DOHH2 (cell line): ENCODE results near the gene MAP4K4.

Experiments
- H3F3A ChIP-seq: fragments of 200-600 bp; sonication (generic), shearing (Covaris generic); 2 replicates; pipeline ENCODE4 v1.6.0; 2016; ENCODE audit warnings: antibody characterized with exemption, mild to moderate bottlenecking; ENCODE audit not compliant: control insufficient read depth, insufficient read depth
- H3K27ac ChIP-seq: fragments of 200-600 bp; sonication (generic); 2 replicates; pipeline ENCODE4 v1.5.1; 2014; ENCODE audit warnings: low read depth, mild to moderate bottlenecking, low read length, moderate library complexity
- H3K27me3 ChIP-seq: fragments of 200-600 bp; sonication (generic); 2 replicates; pipeline ENCODE4 v1.6.1; 2014; ENCODE audit warnings: mild to moderate bottlenecking, low read length, mixed read lengths; ENCODE audit not compliant: control insufficient read depth
- H3K36me3 ChIP-seq: fragments of 200-600 bp; sonication (generic); 2 replicates; pipeline ENCODE4 v1.6.1; 2014; ENCODE audit warnings: mild to moderate bottlenecking, low read length, moderate library complexity, mixed read lengths; ENCODE audit not compliant: control insufficient read depth
- H3K4me1 ChIP-seq: fragments of 200-600 bp; sonication (generic); 2 replicates; pipeline ENCODE4 v1.6.1; 2014; ENCODE audit warnings: mild to moderate bottlenecking, low read length, mixed read lengths; ENCODE audit not compliant: control insufficient read depth
- H3K4me2 ChIP-seq: fragments of 200-600 bp; sonication (generic); 2 replicates; pipeline ENCODE4 v1.6.0; 2014; ENCODE audit warnings: mild to moderate bottlenecking, low read length, moderate library complexity
- H3K4me3 ChIP-seq: fragments of 200-600 bp; sonication (generic); 2 replicates; pipeline ENCODE4 v1.5.1; 2014; ENCODE audit warnings: mild to moderate bottlenecking, low read length, mixed read lengths
- H3K79me2 ChIP-seq: fragments of 200-600 bp; sonication (generic); 2 replicates; pipeline ENCODE4 v1.6.1; 2014; ENCODE audit warnings: mild to moderate bottlenecking, low read length, mixed read lengths; ENCODE audit not compliant: control insufficient read depth
- H3K9me2 ChIP-seq: fragments of 200-600 bp; sonication (generic); replicated peaks from 2 replicates; pipeline ENCODE4 v1.6.1; 2014; ENCODE audit warnings: mild to moderate bottlenecking, low read length, mixed read lengths; ENCODE audit not compliant: control insufficient read depth
- H3K9me3 ChIP-seq: fragments of 200-600 bp; sonication (generic); 2 replicates; pipeline ENCODE4 v1.6.1; 2014; ENCODE audit warnings: antibody characterized with exemption, low read length, mixed read lengths; ENCODE audit not compliant: control insufficient read depth, insufficient read depth
- H4K20me1 ChIP-seq: fragments of 200-600 bp; sonication (generic); 2 replicates; pipeline ENCODE4 v1.6.0; 2014; ENCODE audit warnings: low read depth, mild to moderate bottlenecking, antibody characterized with exemption, low read length, moderate library complexity; ENCODE audit not compliant: control insufficient read depth, insufficient read depth
- EZH2phosphoT487 ChIP-seq: fragments of 200-600 bp; sonication (generic); IDR thresholded peaks from 2 replicates; pipeline ENCODE4 v1.6.1; 2017; ENCODE audit warnings: borderline replicate concordance, mild to moderate bottlenecking, antibody characterized with exemption, low read length, moderate library complexity, mixed read lengths
- TF ChIP-seq, protein P1 (sequence below): fragments of 200-600 bp; sonication (generic); IDR thresholded peaks from one replicate; pipeline ENCODE4 v1.5.1; 2014; ENCODE audit warnings: antibody characterized with exemption, mild to moderate bottlenecking, low read depth, low read length; ENCODE audit not compliant: poor library complexity, severe bottlenecking

MAP4K4 gene

DNA sequence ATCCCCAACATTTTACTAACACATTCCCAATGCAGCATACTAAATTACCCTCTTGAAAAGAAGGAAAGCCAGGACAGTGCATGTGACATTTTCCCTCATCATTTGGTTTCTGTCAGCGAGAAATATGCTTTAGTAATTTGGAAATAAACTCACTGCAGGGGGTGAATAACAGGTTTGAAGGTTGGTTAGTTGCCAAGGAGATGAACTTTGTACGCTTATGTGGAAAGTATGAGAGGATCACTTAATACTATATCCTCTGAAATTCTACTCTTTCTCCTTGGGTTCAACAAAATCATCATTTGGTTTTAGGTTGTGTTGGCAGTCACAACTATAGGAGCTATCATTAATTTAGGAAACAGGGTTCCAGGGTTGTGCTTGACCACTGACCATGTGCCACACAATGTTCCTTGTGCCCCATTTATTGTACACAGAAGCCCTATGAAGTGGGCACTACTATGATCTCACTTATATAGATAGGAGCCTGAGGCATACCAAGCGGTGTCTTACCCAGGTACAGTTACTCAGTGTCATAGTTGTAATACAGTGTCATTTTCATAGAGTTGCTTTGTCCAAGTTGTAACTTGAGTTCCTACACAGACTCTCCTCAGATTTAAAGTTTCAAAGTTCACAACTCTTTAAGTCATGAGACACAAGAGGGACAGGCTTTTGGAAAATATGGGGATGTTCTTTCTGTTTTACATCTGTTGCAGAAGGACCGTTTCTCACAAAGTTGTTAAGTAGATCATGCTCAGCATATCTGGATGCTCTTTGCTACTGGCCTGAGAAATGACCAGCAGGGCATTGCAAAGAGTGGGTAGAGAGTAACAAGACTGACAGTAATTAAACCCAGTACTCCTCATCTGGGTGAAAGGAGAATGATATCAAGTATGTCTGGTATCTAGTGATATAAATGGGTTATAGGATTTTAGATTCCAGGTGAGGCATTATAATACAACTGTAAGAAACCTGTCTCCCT is 91.8 kb downstream of the MAP4K4 start:
- Histone ChIP-seq H3K27ac (no peak overlapping the region), H3K9me3 (no peaks in the 10 kb centered on the region), H3K27me3 (no peaks in the 10 kb centered on the region), H3K4me2 (no peak overlapping the region), H3K36me3 (peaks cover 23% of the 10 kb centered on the region), H3K9me2 (no peaks in the 10 kb centered on the region), H3K4me1 (no peaks in the 10 kb centered on the region), H4K20me1 (peaks cover 9% of the 10 kb centered on the region), H3K79me2 (peaks cover 90% of the 10 kb centered on the region), H3K4me3 (no peak overlapping the region), H3F3A (no peaks in the 10 kb centered on the region)
- TF ChIP-seq EZH2phosphoT487 = no peak
- TF ChIP-seq, protein P1, sequence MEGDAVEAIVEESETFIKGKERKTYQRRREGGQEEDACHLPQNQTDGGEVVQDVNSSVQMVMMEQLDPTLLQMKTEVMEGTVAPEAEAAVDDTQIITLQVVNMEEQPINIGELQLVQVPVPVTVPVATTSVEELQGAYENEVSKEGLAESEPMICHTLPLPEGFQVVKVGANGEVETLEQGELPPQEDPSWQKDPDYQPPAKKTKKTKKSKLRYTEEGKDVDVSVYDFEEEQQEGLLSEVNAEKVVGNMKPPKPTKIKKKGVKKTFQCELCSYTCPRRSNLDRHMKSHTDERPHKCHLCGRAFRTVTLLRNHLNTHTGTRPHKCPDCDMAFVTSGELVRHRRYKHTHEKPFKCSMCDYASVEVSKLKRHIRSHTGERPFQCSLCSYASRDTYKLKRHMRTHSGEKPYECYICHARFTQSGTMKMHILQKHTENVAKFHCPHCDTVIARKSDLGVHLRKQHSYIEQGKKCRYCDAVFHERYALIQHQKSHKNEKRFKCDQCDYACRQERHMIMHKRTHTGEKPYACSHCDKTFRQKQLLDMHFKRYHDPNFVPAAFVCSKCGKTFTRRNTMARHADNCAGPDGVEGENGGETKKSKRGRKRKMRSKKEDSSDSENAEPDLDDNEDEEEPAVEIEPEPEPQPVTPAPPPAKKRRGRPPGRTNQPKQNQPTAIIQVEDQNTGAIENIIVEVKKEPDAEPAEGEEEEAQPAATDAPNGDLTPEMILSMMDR = no peak

DNA sequence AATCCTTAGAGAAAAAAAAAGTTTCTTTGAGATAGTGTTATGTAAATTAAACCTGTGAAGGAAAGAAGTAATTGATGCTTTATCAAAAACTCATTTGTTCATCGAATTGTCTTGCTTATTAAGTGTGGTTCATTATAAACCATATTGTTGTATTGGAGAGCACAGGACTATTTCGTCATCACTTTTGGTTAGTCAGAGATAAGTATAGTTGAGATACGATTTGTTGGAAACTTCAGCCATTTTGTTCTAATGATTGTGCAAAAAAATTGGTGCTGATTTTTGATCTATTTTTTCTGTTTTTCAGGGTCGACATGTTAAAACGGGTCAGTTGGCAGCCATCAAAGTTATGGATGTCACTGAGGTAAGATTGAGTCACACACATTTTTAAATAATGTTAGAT is 92.9 kb downstream of the MAP4K4 start:
- H3F3A ChIP-seq = no peaks in the 10 kb centered on the region
- no peaks in the 10 kb centered on the region for H3K4me1 ChIP-seq
- peaks cover 23% of the 10 kb centered on the region for H3K36me3 ChIP-seq
- H3K79me2 ChIP-seq = peaks cover 88% of the 10 kb centered on the region
- H3K4me3 ChIP-seq = no peak overlapping the region
- no peaks in the 10 kb centered on the region for H3K9me2 ChIP-seq
- no peak for TF ChIP-seq EZH2phosphoT487
- TF ChIP-seq, protein P1 = no peak
- H3K9me3 ChIP-seq = no peaks in the 10 kb centered on the region
- H3K27ac ChIP-seq = no peak overlapping the region
- H3K27me3 ChIP-seq = no peaks in the 10 kb centered on the region
- no peak overlapping the region for H3K4me2 ChIP-seq
- peaks cover 5% of the 10 kb centered on the region; the same call in 1 of the 2 replicates for H4K20me1 ChIP-seq

DNA sequence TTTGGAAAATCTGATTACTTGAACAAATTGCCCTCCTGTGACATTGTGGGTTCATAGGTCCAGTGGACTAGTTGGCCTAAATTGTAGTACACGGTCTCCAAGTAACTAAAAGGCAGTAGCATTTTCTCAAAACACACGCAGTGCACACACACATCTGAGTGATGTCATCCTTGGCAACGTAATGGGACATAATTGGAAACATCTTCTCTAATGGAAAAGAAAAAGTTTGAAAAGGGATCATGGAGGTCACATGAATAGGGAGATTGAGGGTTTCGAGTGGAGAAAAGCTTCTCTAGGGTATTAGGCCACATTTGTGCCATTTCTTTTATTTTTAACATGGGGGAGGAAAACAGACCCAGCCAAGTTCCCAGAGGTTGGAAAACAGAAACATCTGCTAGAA is 93.3 kb downstream of the MAP4K4 start:
- Histone ChIP-seq H4K20me1 (peaks cover 5% of the 10 kb centered on the region; the same call in 1 of the 2 replicates), H3K9me2 (no peaks in the 10 kb centered on the region), H3K4me2 (no peak overlapping the region), H3K27ac (no peak overlapping the region), H3F3A (no peaks in the 10 kb centered on the region), H3K4me1 (no peaks in the 10 kb centered on the region), H3K36me3 (peaks cover 23% of the 10 kb centered on the region), H3K9me3 (no peaks in the 10 kb centered on the region), H3K4me3 (no peak overlapping the region), H3K79me2 (peaks cover 89% of the 10 kb centered on the region), H3K27me3 (no peaks in the 10 kb centered on the region)
- TF ChIP-seq EZH2phosphoT487 = no peak
- TF ChIP-seq, protein P1 = no peak
